ENCODE results near the gene CLNK.

Gene CLNK

DNA sequence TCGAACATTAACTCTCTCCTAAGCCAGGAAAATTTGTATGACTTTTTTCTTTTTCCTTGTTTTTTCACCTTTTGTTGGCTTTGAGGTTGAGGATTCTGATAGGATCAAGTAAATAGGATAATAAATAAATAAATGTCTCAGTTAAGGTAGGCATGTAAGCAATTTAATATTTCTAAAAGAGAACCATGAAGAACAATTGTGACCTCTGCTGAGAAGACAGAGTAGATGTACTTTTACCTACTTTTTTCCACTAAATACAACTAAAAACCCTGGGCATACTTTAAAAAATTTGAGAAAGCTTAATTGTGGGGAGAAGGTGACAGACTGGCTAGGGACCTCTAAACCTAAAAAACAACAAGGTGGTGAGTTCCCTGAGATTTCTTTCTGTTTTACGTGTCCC is 31.6 kb upstream of the CLNK start:
- peaks cover 13% of the 10 kb centered on the region for H3K9me3 Mint-ChIP-seq
- H3K36me3 Mint-ChIP-seq (ENCODE audit: low read depth) = peaks cover 5% of the 10 kb centered on the region
- no peak overlapping the region for H3K4me3 Mint-ChIP-seq
- H3K4me1 Mint-ChIP-seq (ENCODE audit: low read depth) = peaks cover 13% of the 10 kb centered on the region
- no peak overlapping the region for H3K27ac Mint-ChIP-seq
- no peak for DNase-seq (ENCODE audit: low spot score)
- peaks cover 4% of the 10 kb centered on the region for H3K27me3 Mint-ChIP-seq (ENCODE audit: low read depth)

DNA sequence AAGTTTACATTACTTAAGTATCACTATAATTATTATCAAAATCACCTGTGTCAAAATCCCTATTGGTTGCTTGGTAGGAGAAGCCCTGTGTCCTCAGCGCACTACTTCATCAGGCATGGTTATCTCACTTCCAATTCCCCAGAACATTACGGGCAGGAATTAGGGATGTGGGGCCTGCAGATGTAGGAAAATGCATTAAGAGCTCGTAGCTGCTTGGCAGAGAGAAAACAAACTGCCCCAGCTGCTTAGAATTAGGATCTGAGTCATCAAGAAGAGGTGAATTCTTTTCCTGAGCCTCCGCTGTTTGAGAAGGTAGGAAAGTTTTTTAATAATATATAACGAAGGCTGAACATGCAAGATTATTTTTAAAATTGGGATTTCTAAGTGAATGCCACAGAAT is 31.1 kb upstream of the CLNK start:
- Mint-ChIP-seq H3K4me3 (no peak overlapping the region), H3K27me3 (ENCODE audit: low read depth) (peaks cover 4% of the 10 kb centered on the region), H3K36me3 (ENCODE audit: low read depth) (peaks cover 5% of the 10 kb centered on the region), H3K4me1 (ENCODE audit: low read depth) (peaks cover 13% of the 10 kb centered on the region), H3K9me3 (peaks cover 13% of the 10 kb centered on the region), H3K27ac (no peak overlapping the region)
- no peak for DNase-seq (ENCODE audit: low spot score)

DNA sequence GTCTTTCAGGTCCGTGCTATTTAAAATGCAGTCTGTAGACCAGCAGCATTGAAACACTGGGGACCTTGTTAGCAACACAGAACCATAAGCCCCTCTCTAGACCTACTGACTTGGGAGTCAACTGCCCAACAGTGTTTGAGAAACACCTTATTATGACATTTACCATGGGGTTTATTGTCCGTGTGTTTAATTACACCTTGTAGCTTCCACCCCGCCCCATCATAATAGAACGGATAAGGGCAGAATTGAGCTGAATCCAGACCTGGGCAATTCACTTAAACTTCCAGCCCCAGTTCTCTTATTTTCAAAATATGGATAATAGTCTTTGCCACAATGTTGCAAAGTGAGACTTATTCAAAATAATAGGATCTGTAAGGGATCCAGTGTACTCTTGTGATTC is 30.6 kb upstream of the CLNK start:
- Mint-ChIP-seq H3K4me1 (ENCODE audit: low read depth) (peaks cover 10% of the 10 kb centered on the region), H3K36me3 (ENCODE audit: low read depth) (peaks cover 5% of the 10 kb centered on the region), H3K9me3 (peaks cover 13% of the 10 kb centered on the region), H3K27ac (no peak overlapping the region), H3K4me3 (no peak overlapping the region), H3K27me3 (ENCODE audit: low read depth) (peaks cover 4% of the 10 kb centered on the region)
- no peak for DNase-seq (ENCODE audit: low spot score)

DNA sequence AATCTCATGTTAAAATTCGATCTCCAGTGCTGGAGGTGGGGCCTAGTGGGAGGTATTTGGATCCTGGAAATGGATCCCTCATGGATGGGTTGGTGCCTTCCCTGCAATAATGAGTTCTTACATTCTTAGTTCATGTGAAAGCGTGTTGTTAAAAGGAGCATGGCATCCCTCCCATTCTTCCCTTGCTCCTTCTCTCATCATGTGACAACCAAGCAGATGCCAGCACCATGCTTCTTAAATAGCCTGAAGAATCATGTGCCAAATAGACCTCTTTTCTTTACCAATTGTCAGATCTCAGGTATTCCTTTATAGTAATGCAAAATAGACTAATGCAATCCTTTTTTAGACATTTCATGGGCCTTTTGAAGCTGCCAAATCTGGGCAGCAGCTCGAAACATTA is 29.0 kb upstream of the CLNK start:
- Mint-ChIP-seq H3K4me3 (no peak overlapping the region), H3K9me3 (peaks cover 13% of the 10 kb centered on the region), H3K4me1 (ENCODE audit: low read depth) (peaks cover 8% of the 10 kb centered on the region), H3K36me3 (ENCODE audit: low read depth) (peaks cover 5% of the 10 kb centered on the region), H3K27ac (no peak overlapping the region), H3K27me3 (ENCODE audit: low read depth) (peaks cover 2% of the 10 kb centered on the region)
- DNase-seq (ENCODE audit: low spot score) = no peak

DNA sequence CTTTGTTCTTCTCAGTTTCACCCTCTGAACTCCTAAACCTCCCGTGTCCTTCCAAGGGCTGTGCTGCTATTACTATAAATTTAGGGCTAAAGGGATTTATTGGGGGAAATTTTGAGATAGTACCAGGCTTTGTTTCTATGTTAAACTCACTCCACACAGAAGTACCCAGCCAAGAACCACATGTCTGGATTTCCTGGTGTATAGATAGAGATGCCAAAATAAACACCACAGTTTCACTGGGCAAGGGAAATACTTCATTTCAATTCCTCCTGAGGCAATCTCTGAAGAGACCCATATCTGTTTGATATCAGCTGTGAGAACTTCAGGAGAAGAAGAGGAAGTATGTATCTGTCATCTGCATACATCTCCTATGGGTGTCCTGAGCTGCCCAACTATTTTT is 21.7 kb upstream of the CLNK start:
- DNase-seq (ENCODE audit: low spot score) = no peak
- no peaks in the 10 kb centered on the region for H3K27me3 Mint-ChIP-seq (ENCODE audit: low read depth)
- no peak overlapping the region for H3K4me3 Mint-ChIP-seq
- no peak overlapping the region for H3K27ac Mint-ChIP-seq
- H3K36me3 Mint-ChIP-seq (ENCODE audit: low read depth) = no peaks in the 10 kb centered on the region
- peaks cover 1% of the 10 kb centered on the region for H3K4me1 Mint-ChIP-seq (ENCODE audit: low read depth)
- no peaks in the 10 kb centered on the region for H3K9me3 Mint-ChIP-seq

DNA sequence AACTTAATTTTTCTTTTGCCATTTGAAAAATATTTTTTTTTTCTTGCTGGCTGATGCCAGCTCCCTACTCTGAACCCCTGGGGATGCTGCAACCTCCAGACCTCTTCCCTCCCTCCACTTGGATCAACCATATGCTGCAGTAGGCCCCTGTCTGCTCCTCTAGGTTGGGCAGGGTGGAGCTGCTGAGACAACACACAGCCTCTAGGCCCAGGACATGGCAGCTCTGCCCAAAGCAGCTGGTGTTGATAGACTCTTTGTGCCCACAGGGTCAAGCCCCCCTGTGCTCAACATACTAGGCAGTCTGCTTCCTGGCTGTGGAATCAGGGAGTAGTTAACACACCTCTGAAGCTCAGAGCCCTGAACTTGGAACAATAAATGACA is 19.9 kb upstream of the CLNK start:
- no peak for DNase-seq (ENCODE audit: low spot score)
- Mint-ChIP-seq H3K27ac (no peak overlapping the region), H3K9me3 (no peaks in the 10 kb centered on the region)

DNA sequence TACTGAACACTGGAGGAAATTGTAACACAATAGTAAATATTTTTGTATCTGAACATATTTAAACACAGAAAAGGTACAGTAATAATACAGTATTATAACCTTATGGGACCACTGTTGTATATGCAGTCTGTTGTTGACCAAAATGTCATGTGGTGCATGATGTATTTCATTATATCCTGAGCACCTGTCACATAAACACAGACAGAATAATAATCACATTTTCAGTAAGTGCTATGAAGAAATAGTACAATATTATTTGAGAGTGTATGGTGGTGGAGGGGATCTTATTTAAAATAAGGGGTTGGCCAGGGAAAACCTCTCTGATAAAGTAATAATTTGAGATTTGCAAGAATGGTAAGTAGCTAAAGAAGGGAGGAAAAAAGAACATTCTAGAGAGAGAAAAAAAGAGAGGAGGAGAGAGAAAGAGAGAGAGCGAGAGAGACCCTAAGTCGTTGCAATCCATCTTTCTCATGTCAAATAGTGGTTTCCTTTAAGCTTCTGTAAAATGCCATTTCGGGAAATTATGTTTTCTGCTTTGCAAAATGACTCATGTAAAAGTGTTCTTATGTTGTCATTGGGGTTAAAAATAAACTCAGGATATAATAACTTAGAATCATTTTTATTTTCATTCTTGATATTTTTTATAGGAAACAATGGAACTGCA is 19.3 kb upstream of the CLNK start:
- DNase-seq (ENCODE audit: low spot score) = no peak
- Mint-ChIP-seq H3K36me3 (ENCODE audit: low read depth) (no peaks in the 10 kb centered on the region), H3K4me1 (ENCODE audit: low read depth) (peaks cover 1% of the 10 kb centered on the region), H3K27me3 (ENCODE audit: low read depth) (no peaks in the 10 kb centered on the region), H3K4me3 (no peak overlapping the region), H3K27ac (no peak overlapping the region), H3K9me3 (no peaks in the 10 kb centered on the region)

More for the DNA sequence above, 19.9 kb upstream of the CLNK start:
- Mint-ChIP-seq H3K36me3 (ENCODE audit: low read depth) (no peaks in the 10 kb centered on the region), H3K4me1 (ENCODE audit: low read depth) (peaks cover 1% of the 10 kb centered on the region), H3K4me3 (no peak overlapping the region), H3K27me3 (ENCODE audit: low read depth) (no peaks in the 10 kb centered on the region)

DNA sequence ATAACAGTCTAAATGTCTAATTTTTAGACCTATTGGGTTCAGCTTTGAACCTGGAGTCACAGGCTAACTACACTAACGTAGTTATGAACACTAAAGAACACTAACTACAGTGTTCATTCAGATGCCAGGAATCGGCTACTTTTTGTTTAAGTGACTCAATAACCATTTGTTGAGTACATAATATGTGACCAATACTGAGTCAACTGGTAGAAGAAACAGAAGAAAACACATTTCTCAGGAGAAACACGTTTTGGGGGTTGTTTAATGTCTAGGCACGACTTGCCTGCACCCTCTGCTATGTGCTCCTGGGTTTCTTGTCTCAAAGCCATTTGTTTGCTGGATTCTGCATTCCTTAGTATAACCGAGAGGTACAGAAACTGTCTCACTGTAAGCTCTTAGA is 18.6 kb upstream of the CLNK start:
- Mint-ChIP-seq H3K4me3 (no peak overlapping the region), H3K27ac (no peak overlapping the region), H3K4me1 (ENCODE audit: low read depth) (peaks cover 1% of the 10 kb centered on the region), H3K9me3 (peaks cover 3% of the 10 kb centered on the region), H3K27me3 (ENCODE audit: low read depth) (no peaks in the 10 kb centered on the region), H3K36me3 (ENCODE audit: low read depth) (no peaks in the 10 kb centered on the region)
- no peak for DNase-seq (ENCODE audit: low spot score)

DNA sequence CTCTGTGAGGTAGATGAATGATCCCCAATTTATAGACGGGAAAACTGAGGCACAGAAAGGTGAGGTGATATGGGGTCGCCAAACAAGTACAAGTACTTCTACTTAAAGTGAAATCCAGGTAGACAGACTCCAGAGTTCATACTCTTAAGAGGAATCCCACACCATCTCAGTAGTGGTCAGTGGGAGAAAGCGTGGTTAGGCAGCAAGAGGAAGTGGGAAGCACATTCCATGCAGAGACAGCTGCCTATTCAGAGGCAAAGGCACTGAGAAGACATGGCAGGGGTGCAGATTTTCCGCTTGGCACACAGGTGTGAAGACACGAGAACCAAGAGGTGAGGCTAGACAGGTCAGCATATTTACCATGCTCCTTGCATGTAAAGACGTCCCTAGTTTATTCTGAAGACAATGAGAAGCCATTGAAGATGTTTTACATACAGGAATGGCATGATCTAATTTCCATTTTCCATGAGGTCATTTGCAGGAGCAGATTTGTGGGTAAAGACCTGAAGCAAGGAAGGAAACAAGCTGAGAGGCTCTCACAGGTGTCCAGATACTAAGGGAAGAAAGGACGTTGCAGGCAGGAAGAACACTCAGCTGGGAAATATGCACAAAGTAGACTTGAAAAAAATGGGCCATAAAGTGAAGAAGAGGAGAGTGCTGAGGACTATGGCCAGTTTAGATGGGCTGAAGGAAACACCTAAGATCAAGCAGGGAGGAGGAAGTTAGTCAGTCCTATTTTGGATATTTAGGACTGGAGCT is 17.3 kb upstream of the CLNK start:
- no peak overlapping the region for H3K27ac Mint-ChIP-seq
- H3K36me3 Mint-ChIP-seq (ENCODE audit: low read depth) = no peaks in the 10 kb centered on the region
- no peak for DNase-seq (ENCODE audit: low spot score)
- H3K27me3 Mint-ChIP-seq (ENCODE audit: low read depth) = no peaks in the 10 kb centered on the region
- H3K4me1 Mint-ChIP-seq (ENCODE audit: low read depth) = peaks cover 1% of the 10 kb centered on the region
- H3K4me3 Mint-ChIP-seq = no peak overlapping the region
- peaks cover 6% of the 10 kb centered on the region for H3K9me3 Mint-ChIP-seq

DNA sequence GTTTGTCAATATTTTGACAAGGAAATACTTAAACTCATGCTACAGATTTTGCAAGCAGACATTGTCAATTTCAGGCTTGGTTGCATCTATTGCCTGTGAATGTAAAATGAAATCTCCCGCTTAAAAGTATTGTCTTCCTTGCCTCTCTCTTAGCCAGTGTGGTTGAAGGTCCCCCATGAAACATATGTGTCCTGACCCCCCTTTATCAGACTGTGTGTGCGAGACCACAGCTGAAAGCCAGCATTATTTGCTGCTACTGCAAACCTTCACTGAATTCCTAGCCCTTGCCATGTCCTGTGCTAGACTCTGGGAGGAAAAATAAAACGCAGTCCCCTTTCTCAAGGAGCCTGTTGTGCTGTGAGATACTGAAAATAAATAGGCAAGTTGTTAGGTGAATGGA is 16.6 kb upstream of the CLNK start:
- no peak overlapping the region for H3K4me3 Mint-ChIP-seq
- no peak for DNase-seq (ENCODE audit: low spot score)
- H3K4me1 Mint-ChIP-seq (ENCODE audit: low read depth) = peaks cover 6% of the 10 kb centered on the region
- no peaks in the 10 kb centered on the region for H3K36me3 Mint-ChIP-seq (ENCODE audit: low read depth)
- H3K27ac Mint-ChIP-seq = no peak overlapping the region
- no peaks in the 10 kb centered on the region for H3K27me3 Mint-ChIP-seq (ENCODE audit: low read depth)
- peaks cover 6% of the 10 kb centered on the region for H3K9me3 Mint-ChIP-seq

DNA sequence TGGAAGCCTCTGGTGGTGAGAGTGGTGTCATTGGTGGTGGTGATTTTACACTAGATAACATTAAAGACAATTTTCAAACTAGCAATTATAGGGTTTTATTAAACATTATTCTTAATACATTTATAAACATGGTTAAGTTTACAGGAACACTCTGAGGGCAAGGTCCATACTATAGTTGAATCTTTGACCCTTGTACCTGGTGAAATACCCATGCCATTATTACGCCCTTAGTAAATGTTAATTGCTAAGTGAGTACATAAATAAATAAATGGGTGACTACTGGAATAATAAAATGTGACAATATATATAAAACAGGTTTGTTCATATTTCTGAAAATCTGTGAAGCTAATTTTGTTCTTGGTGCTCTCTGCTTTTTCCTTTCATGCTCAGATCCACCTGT is 13.6 kb upstream of the CLNK start:
- peaks cover 6% of the 10 kb centered on the region for H3K9me3 Mint-ChIP-seq
- H3K27me3 Mint-ChIP-seq (ENCODE audit: low read depth) = no peaks in the 10 kb centered on the region
- H3K36me3 Mint-ChIP-seq (ENCODE audit: low read depth) = no peaks in the 10 kb centered on the region
- H3K4me3 Mint-ChIP-seq = no peak overlapping the region
- DNase-seq (ENCODE audit: low spot score) = no peak
- peaks cover 9% of the 10 kb centered on the region for H3K4me1 Mint-ChIP-seq (ENCODE audit: low read depth)
- H3K27ac Mint-ChIP-seq = no peak overlapping the region

DNA sequence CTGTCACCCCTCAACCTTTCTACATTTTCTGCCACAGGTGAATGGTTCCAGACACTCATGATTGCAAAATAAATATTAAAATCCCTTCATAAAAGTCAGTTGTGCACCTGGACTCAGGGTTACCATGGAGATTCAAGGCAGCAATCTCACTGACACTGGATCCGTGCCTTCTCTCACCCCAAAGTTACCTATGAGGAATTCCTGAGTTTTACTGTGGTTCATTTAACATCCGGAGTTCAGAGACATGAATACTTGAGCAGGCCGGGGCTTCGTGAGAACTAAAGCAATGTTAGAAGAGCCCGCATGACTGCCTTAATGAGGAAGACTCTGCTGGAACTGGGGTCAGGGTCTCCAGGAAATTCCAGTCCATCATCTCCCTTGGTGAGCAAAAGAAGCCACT is 12.5 kb upstream of the CLNK start:
- Mint-ChIP-seq H3K36me3 (ENCODE audit: low read depth) (no peaks in the 10 kb centered on the region), H3K4me3 (no peak overlapping the region), H3K27ac (no peak overlapping the region), H3K27me3 (ENCODE audit: low read depth) (no peaks in the 10 kb centered on the region), H3K4me1 (ENCODE audit: low read depth) (peaks cover 9% of the 10 kb centered on the region), H3K9me3 (peaks cover 6% of the 10 kb centered on the region)
- no peak for DNase-seq (ENCODE audit: low spot score)

DNA sequence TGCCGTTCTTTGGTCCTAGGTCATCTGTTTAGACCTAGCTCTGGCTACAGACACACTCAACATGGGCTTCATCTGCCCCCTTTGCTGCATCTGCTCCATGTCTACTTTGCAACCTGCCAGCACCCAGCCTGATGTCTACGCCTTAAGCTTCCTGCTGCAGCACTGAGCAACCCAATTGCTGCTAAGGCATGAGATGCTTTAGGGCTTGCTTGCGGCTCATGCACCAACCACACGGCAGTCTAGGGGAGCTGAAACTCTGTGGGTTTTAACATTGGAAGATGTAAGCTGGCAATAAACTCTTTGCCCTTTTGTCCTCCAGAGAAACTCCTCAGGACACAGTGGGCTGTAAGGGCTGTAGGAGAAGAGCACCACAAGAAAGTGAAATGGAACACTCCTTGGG is 11.7 kb upstream of the CLNK start:
- no peak for DNase-seq (ENCODE audit: low spot score)
- Mint-ChIP-seq H3K9me3 (peaks cover 6% of the 10 kb centered on the region), H3K4me1 (ENCODE audit: low read depth) (peaks cover 9% of the 10 kb centered on the region), H3K36me3 (ENCODE audit: low read depth) (no peaks in the 10 kb centered on the region), H3K27me3 (ENCODE audit: low read depth) (no peaks in the 10 kb centered on the region), H3K27ac (no peak overlapping the region), H3K4me3 (no peak overlapping the region)

DNA sequence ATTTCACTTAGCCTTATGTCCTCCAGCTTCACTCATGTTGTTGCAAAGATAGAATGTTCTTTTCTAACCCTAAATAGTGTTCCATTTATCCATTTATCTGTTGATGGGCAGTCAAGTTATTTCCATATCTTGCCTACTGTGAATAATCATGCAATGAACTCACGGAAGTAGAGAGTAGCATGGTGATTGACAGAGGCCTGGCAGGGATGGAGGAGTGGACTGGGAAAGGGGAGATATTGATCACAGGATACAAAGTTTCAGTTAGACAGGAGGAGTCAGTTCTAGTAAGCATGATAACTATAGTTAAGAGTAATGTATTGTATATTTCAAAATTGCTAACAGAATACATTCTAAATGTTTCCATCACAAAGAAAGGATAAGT is 10.3 kb upstream of the CLNK start:
- Mint-ChIP-seq H3K4me3 (no peak overlapping the region), H3K9me3 (peaks cover 6% of the 10 kb centered on the region), H3K27ac (no peak overlapping the region), H3K36me3 (ENCODE audit: low read depth) (no peaks in the 10 kb centered on the region), H3K4me1 (ENCODE audit: low read depth) (peaks cover 9% of the 10 kb centered on the region), H3K27me3 (ENCODE audit: low read depth) (no peaks in the 10 kb centered on the region)
- no peak for DNase-seq (ENCODE audit: low spot score)

Measured in T-helper 2 cell treated with Interferon-gamma antibody and Interleukin-4, amounts not matched to agents 5 μg/mL and 100 μg/mL, for 36 hours (primary cell).